HCT116 (cell line): ENCODE measurements around the gene UBA5. TPM values are rescaled to one million over a fixed set of nuclear protein-coding genes. Genes with fewer than 3 reads are reported as not detected.

Source experiments
- ATAC-seq: fragments of 200-7000 bp; cut with Tn5 transposase; 2 replicates; pipeline ENCODE4 v1.9.1; 2020; ENCODE audit warnings: mild to moderate bottlenecking, moderate library complexity
- BruUV-seq: library from RNA; stranded (reverse); fragments of 400-500 nt; replicated peaks from 2 replicates; lab custom pipeline; 2021; lab: Mats Ljungman, UMichigan
- CTCF ChIA-PET: fragments of 300-600 bp; sonication (Branson Sonifier 250); formaldehyde crosslinking; loops from one replicate; lab custom pipeline; 2021; ENCODE audit warnings: antibody characterized with exemption; lab: Charles Lee
- POLR2A ChIA-PET: fragments of 300-600, 350-600 bp; sonication (Branson Sonifier 250); formaldehyde crosslinking; loops from one replicate; lab custom pipeline; 2021; ENCODE audit warnings: antibody characterized with exemption; lab: Charles Lee
- RAD21 ChIA-PET, 2 experiments: fragments of 300-600 bp; sonication (Branson Sonifier 250); formaldehyde crosslinking; loops; one replicate each; lab custom pipeline; 2023; ENCODE audit warnings: low total read pairs in 2 of 2; ENCODE audit not compliant: uncharacterized antibody in 2 of 2, unreplicated experiment in 2 of 2, low non-redundant PET in 1 of 2; lab: Charles Lee
- DNase-seq: peaks from one replicate; pipeline ENCODE4 v3.0.0-alpha.2; 2010; ENCODE audit warnings: low read depth, low spot score
- H2AFZ ChIP-seq: fragments of 200-600 bp; shearing (Covaris generic), sonication (generic); 2 replicates; pipeline ENCODE4 v1.6.1; 2017; ENCODE audit warnings: low read depth, mixed run types, mixed read lengths, antibody characterized with exemption, low read length; ENCODE audit not compliant: poor library complexity, severe bottlenecking
- H3K27ac ChIP-seq: 2 replicates; pipeline ENCODE4 v1.5.1; 2012; ENCODE audit warnings: low read depth, low read length
- H3K27me3 ChIP-seq: fragments of 200-600 bp; sonication (generic); 2 replicates; pipeline ENCODE4 v1.6.1; 2016; ENCODE audit warnings: mixed run types, low read length, mixed read lengths; ENCODE audit not compliant: insufficient read depth
- H3K36me3 ChIP-seq, 2 experiments: fragments of 200-500 bp in 1 of 2; fragments of 200-600 bp in 1 of 2; sonication (Bioruptor generic) in 1 of 2; sonication (generic) in 1 of 2; 2 replicates each; pipeline versions ENCODE4 v1.5.1 to v1.6.1; 2014 to 2016; ENCODE audit warnings: low read length in 2 of 2, inconsistent platforms in 1 of 2, mixed read lengths in 1 of 2, mixed run types in 1 of 2; ENCODE audit not compliant: insufficient read depth in 2 of 2, control insufficient read depth in 1 of 2
- H3K4me1 ChIP-seq, 2 experiments: fragments of 200-600 bp in 1 of 2; sonication (generic) in 1 of 2; 2 replicates each; pipeline versions ENCODE4 v1.5.1 to v1.6.1; 2012 to 2017; ENCODE audit warnings: low read length in 2 of 2, inconsistent platforms in 1 of 2, mild to moderate bottlenecking in 1 of 2, mixed read lengths in 1 of 2, mixed run types in 1 of 2, moderate library complexity in 1 of 2; ENCODE audit not compliant: insufficient read depth in 2 of 2, control insufficient read depth in 1 of 2
- H3K4me2 ChIP-seq: fragments of 200-600 bp; sonication (generic); 2 replicates; pipeline ENCODE4 v1.6.1; 2017; ENCODE audit warnings: mixed run types, low read length, mixed read lengths
- H3K4me3 ChIP-seq, 2 experiments: fragments of 200-600 bp in 1 of 2; sonication (generic) in 1 of 2; replicated peaks in 1 of 2; 2 replicates each; pipeline ENCODE4 v1.5.1; 2011 to 2016; ENCODE audit warnings: low read length in 2 of 2, control low read depth in 1 of 2, low read depth in 1 of 2, mild to moderate bottlenecking in 1 of 2, mixed read lengths in 1 of 2, mixed run types in 1 of 2
- H3K79me2 ChIP-seq: fragments of 200-600 bp; sonication (generic); 2 replicates; pipeline ENCODE4 v1.6.1; 2017; ENCODE audit warnings: mild to moderate bottlenecking, mixed run types, low read length, moderate library complexity, mixed read lengths; ENCODE audit not compliant: insufficient read depth
- H3K9ac ChIP-seq: fragments of 200-600 bp; sonication (generic); 2 replicates; pipeline ENCODE4 v1.6.1; 2016; ENCODE audit warnings: low read length, mixed read lengths
- H3K9me2 ChIP-seq: fragments of 200-600 bp; sonication (generic), shearing (Covaris generic); 2 replicates; pipeline ENCODE4 v1.6.1; 2017; ENCODE audit warnings: mixed run types, mild to moderate bottlenecking, moderate library complexity; ENCODE audit not compliant: insufficient read depth
- H3K9me3 ChIP-seq, 2 experiments: fragments of 200-500 bp in 1 of 2; fragments of 200-600 bp in 1 of 2; sonication (Bioruptor generic) in 1 of 2; sonication (generic) in 1 of 2; 2 replicates each; pipeline ENCODE4 v1.6.1; 2014 to 2017; ENCODE audit warnings: low read length in 2 of 2, mixed read lengths in 2 of 2, inconsistent platforms in 1 of 2, low read depth in 1 of 2, mild to moderate bottlenecking in 1 of 2, mixed run types in 1 of 2, moderate library complexity in 1 of 2; ENCODE audit not compliant: control insufficient read depth in 1 of 2, insufficient read depth in 1 of 2
- H4K20me1 ChIP-seq: fragments of 200-600 bp; sonication (generic), shearing (Covaris generic); 2 replicates; pipeline ENCODE4 v1.6.1; 2017; ENCODE audit warnings: mixed run types, mild to moderate bottlenecking, moderate library complexity; ENCODE audit not compliant: insufficient read depth
- ATF3 ChIP-seq: IDR thresholded peaks from 2 replicates; pipeline ENCODE4 v1.6.1; 2012
- EZH2phosphoT487 ChIP-seq: fragments of 200-600 bp; IDR thresholded peaks from 2 replicates; pipeline ENCODE4 v1.6.1; 2018; ENCODE audit warnings: antibody characterized with exemption, borderline replicate concordance
- JUND ChIP-seq: IDR thresholded peaks from 2 replicates; pipeline ENCODE4 v1.6.1; 2012
- POLR2A ChIP-seq: IDR thresholded peaks from 2 replicates; pipeline ENCODE4 v1.7.0; 2011; ENCODE audit warnings: borderline replicate concordance; ENCODE audit not compliant: insufficient read depth, insufficient read length; ENCODE audit errors: extremely low read depth
- POLR2AphosphoS5 ChIP-seq: IDR thresholded peaks from 2 replicates; pipeline ENCODE4 v1.6.1; 2011; ENCODE audit warnings: mild to moderate bottlenecking, low read depth, low read length, moderate library complexity
- RAD21 ChIP-seq: IDR thresholded peaks from 2 replicates; pipeline ENCODE4 v1.6.1; 2012; ENCODE audit warnings: low read depth, mild to moderate bottlenecking
- SIN3A ChIP-seq: IDR thresholded peaks from 2 replicates; pipeline ENCODE4 v1.6.1; 2012; ENCODE audit warnings: low read depth
- SRF ChIP-seq: IDR thresholded peaks from 2 replicates; pipeline ENCODE4 v1.6.1; 2012; ENCODE audit warnings: low read depth
- ZFX ChIP-seq: fragments of 450-650 bp; IDR thresholded peaks from 2 replicates; pipeline ENCODE4 v1.6.1; 2017
- intact Hi-C: fragments of 100-400 bp; cut with micrococcal nuclease; formaldehyde crosslinking; loops from 2 replicates; pipeline ENCODE4 v1.10.0; 2022
- total RNA-seq: library from RNA; stranded (reverse); gene quantifications from one replicate; pipeline ENCODE4 v1.2.1, GENCODE V29; 2021; ENCODE audit not compliant: unreplicated experiment

UBA5 gene
- total RNA-seq, 1 experiment from 2014 or later, result 43.7 TPM

GRCh38 chr3:132710311-132710710, 50.2 kb downstream of the UBA5 start:
- no peak for DNase-seq
- H3K27ac ChIP-seq, result no peak overlapping the region
- H4K20me1 ChIP-seq, result no peaks in the 10 kb centered on the region
- ATAC-seq, result no peak
- CTCF ChIA-PET, result interaction anchor here (0.6 kb wide), 1 partner anchor 358 kb away, joined by 3 read pairs; no protein-coding TSS in a partner anchor
- H3K36me3 ChIP-seq, result peaks cover 0 to 3% of the 10 kb centered on the region in 2 experiments; a peak in 1 of 4 replicates
- no peaks in the 10 kb centered on the region for H3K27me3 ChIP-seq
- RAD21 ChIA-PET, result no interaction called here
- H3K4me2 ChIP-seq, result no peak overlapping the region
- no peaks in the 10 kb centered on the region for H3K79me2 ChIP-seq
- no peak overlapping the region for H3K9ac ChIP-seq
- TF ChIP-seq ATF3, result no peak
- no peak for TF ChIP-seq POLR2AphosphoS5
- no peak for TF ChIP-seq SIN3A
- no peak for TF ChIP-seq SRF
- TF ChIP-seq EZH2phosphoT487, result no peak
- TF ChIP-seq, all 23 proteins: peak for 0
- no peaks in the 10 kb centered on the region for H3K9me2 ChIP-seq
- no peak overlapping the region for H2AFZ ChIP-seq
- no peaks in the 10 kb centered on the region for H3K4me1 ChIP-seq
- H3K4me3 ChIP-seq, result no peak overlapping the region
- H3K9me3 ChIP-seq, result no peaks in the 10 kb centered on the region
- POLR2A ChIA-PET, result no interaction called here
- BruUV-seq, result no TSS peak
- intact Hi-C loops, result no loop called here

GRCh38 chr3:132713977-132714727, 54.0 kb downstream of the UBA5 start:
- Histone ChIP-seq H3K9me3 (no peaks in the 10 kb centered on the region), H3K79me2 (no peaks in the 10 kb centered on the region), H4K20me1 (no peaks in the 10 kb centered on the region), H3K27me3 (no peaks in the 10 kb centered on the region), H3K9me2 (no peaks in the 10 kb centered on the region), H3K9ac (no peak overlapping the region), H3K4me2 (no peak overlapping the region), H3K4me3 (no peak overlapping the region), H2AFZ (no peak overlapping the region), H3K27ac (no peak overlapping the region), H3K36me3 (peaks cover 5 to 8% of the 10 kb centered on the region in 2 experiments; a peak in 1 of 4 replicates), H3K4me1 (no peaks in the 10 kb centered on the region)
- ATAC-seq (no peak), DNase-seq (no peak)
- RAD21 ChIA-PET, result no interaction called here
- CTCF ChIA-PET, result interaction anchor here (1.0 kb wide), 1 partner anchor 12 kb away, joined by 3 read pairs; no protein-coding TSS in a partner anchor
- POLR2A ChIA-PET, result no interaction called here
- BruUV-seq, result no TSS peak
- no peak for TF ChIP-seq POLR2A
- TF ChIP-seq POLR2AphosphoS5, result no peak
- no peak for TF ChIP-seq SRF
- no peak for TF ChIP-seq SIN3A
- no peak for TF ChIP-seq ZFX
- TF ChIP-seq JUND, result no peak
- TF ChIP-seq RAD21, result no peak
- no peak for TF ChIP-seq EZH2phosphoT487
- intact Hi-C loops, result no loop called here
